Skin of body (tissue), 3 donors: ENCODE data around the gene PMS2. TPM values are rescaled to one million over a fixed set of nuclear protein-coding genes. Genes with fewer than 3 reads are reported as not detected.
"Not testable (repeated sequence)": the region's sequence is repeated elsewhere in the genome, so short reads cannot be mapped to it uniquely, and the experiment has no call there.

ENCODE experiments used
- DNase-seq: peaks from one replicate; lab custom pipeline; 2025; lab: John Stamatoyannopoulos, UW
- small RNA-seq: library from RNA; depleted of rRNA; stranded (forward); fragments of <200 nt; gene quantifications from one replicate; pipeline ENCODE3, GENCODE V24; 2014; ENCODE audit warnings: low replicate concordance
- total RNA-seq: library from RNA; depleted of rRNA; stranded (reverse); fragments of >200 nt; gene quantifications from one replicate; pipeline ENCODE4 v1.2.3, GENCODE V29; 2014

Gene PMS2
- total RNA-seq, 1 donor from 2014 or later: 13.0 TPM

DNA sequence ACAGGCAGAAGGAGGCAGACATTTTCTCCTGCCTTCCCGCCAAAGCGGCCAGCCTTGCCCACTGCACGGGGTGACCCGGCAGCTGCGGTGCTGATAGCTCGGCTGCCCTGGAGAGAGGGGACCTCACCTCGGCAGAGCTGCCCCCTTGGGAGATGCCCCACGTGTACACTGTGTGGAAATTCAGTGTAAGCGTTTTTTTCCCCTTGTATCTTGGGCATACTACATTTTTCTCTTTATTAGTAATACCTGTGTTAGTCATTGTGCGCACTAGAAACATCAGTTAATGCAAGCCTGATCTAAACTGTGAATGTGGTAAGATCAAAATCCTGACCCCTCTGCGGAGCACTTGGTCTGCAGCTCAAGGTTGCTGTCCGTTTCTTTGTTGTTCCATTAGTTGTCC, 84.2 kb downstream of the PMS2 start:
- DNase-seq: not testable (repeated sequence)

- DNase-seq: not testable (repeated sequence)
Measured at GRCh38 chr7:5924180-5924579, 84.7 kb downstream of the PMS2 start.

Small RNAs within 50 kb of the gene (small RNA-seq; reads per million reads assigned to genes)
- not detected for gene RF00019
- gene RNU6-218P: not detected
- 0.19 reads per million for gene SNORA80D

Other genes with a start within 250 kb of the PMS2 start
- gene RNF216, start 227.4 kb downstream of the PMS2 start, total RNA-seq: 28.6 TPM
- gene OCM, start 128.3 kb downstream of the PMS2 start, total RNA-seq: not detected
- gene CCZ1, start 110.3 kb downstream of the PMS2 start, total RNA-seq: 44.8 TPM
- gene RSPH10B, start 38.4 kb downstream of the PMS2 start, total RNA-seq: 0.20 TPM
- gene AIMP2, start 223 bp upstream of the PMS2 start, total RNA-seq: 17.9 TPM
- not detected for gene ANKRD61, start 22.3 kb upstream of the PMS2 start, total RNA-seq
- gene EIF2AK1, start 50.1 kb upstream of the PMS2 start, total RNA-seq: 88.4 TPM
- 6.5 TPM for gene USP42, start 95.9 kb upstream of the PMS2 start, total RNA-seq